ENCODE results near the gene OR8G5. TPM values are rescaled to one million over a fixed set of nuclear protein-coding genes. Genes with fewer than 3 reads are reported as not detected.

Gene OR8G5
- total RNA-seq, 1 donor from 2014 or later = not detected

DNA sequence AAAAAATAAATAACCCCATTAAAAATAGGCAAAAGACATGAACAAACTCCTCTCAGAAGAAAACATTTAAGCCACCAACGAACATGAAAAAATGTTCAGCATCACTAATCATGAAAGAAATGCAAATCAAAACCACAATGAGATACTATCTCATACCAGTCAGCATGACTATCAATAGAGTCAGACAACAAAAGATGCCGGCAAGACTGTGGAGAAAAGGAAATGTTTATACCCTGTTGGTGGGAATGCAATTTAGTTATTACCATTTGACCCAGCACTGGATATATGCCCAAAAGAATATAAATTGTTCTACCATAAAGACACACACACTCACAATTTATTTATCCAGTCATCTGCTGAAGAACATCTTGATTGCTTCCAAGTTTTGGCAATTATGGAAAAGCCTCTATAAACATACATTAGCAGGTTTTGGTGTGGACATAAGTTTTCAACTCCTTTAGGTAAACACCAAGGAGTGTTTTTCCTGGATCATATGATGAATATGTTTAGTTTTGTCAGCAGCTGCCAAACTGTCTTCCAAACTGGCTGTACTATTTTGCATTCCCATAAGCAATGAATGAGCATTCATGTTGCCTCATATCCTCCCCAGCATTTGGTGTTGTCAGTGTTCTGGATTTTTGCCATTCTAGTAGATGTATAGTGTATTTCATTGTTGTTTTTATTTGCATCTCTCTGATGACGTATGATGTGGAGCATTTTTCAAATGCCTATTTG is 29.6 kb downstream of the OR8G5 start:
- DNase-seq = peak; percentile 21

- no peak for DNase-seq
Measured at GRCh38 chr11:124294687-124295086, 38.5 kb downstream of the OR8G5 start.

- DNase-seq = no peak
Measured at GRCh38 chr11:124296016-124296415, 39.8 kb downstream of the OR8G5 start.

GRCh38 chr11:124297921-124298320 is 41.7 kb downstream of the OR8G5 start:
- DNase-seq = no peak

GRCh38 chr11:124301548-124301947 is 45.4 kb downstream of the OR8G5 start:
- no peak for DNase-seq

- DNase-seq = no peak
Measured at GRCh38 chr11:124302347-124303125, 46.4 kb downstream of the OR8G5 start.

- no peak for DNase-seq
Measured at GRCh38 chr11:124307093-124307492, 50.9 kb downstream of the OR8G5 start.

DNA sequence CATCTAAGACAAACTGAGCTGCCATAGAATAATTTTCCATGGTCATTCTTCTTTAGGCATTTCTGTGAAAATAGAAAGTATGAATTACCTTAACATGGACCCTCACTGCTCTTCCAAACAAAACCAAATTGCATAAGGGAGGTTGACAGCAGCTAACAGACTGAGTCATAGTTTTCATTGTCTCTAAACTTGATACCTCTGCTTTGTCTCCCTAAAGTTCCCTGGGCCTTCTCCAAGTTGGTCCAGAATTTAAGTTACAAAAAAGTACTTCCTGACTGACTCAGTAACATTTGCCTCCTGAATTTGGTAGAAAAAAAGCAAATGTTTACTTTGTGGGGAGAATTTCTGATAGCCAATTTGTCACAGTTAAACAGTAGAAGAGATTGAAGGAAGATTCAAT is 54.5 kb downstream of the OR8G5 start:
- no peak for DNase-seq

- no peak for DNase-seq
Measured at GRCh38 chr11:124311269-124311668, 55.1 kb downstream of the OR8G5 start.

DNA sequence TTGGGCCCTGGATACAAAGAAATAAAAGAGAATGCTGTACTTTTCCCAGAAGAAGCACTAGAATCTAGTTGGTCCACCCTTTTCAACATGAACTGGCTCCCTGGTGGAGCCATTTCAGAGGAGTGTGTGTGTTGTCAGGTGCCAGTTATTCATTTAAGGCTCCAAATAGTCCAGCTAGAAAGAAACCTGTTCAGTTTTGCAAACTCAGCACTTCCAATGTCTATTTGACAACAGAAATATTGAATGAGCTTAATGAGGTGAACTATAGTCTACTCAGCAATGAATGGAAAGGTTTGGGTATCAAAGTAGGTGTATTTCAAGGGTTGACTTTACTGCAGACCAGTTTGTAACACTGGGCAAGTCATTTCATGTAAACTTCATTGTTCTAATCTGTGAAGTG is 55.5 kb downstream of the OR8G5 start:
- no peak for DNase-seq

- no peak for DNase-seq
Measured at GRCh38 chr11:124313131-124313530, 57.0 kb downstream of the OR8G5 start.

DNA sequence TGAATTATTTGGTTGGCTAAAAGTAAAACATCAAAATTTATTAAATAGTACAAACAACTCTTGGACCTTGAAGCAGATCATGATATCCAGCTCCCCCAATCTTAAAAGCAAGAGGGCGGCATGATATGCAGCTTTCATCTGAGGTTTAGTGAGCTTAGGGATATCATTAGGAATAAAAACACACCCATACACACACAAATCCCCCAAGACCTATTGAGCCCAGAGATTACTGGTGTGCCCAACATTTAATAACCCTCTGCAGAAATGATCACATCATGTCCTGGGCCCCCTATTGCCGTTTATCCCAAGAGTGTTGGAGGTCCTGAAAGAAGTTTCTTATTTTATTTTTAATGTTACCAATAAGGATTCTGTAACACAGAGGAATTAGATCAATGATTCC is 57.7 kb downstream of the OR8G5 start, which contains the start of gene OR8D1:
TSS of gene OR8D1 (minus strand) at position 101 of the 400 bp plus-strand sequence. CDS start 3,183 bp downstream, outside the sequence.
- no peak for DNase-seq

- DNase-seq = no peak
Measured at GRCh38 chr11:124315052-124315451, 58.9 kb downstream of the OR8G5 start.

Other genes starting within 250 kb of the OR8G5 start
- gene OR10G4, start 243.4 kb upstream of the OR8G5 start, total RNA-seq = not detected
- gene OR10G9, start 233.4 kb upstream of the OR8G5 start, total RNA-seq = not detected
- not detected for gene OR10G8, start 229.6 kb upstream of the OR8G5 start, total RNA-seq
- not detected for gene OR10G7, start 215.1 kb upstream of the OR8G5 start, total RNA-seq
- gene VWA5A, start 140.9 kb upstream of the OR8G5 start, total RNA-seq = 110 TPM
- gene OR10D3, start 73.0 kb upstream of the OR8G5 start, total RNA-seq = 0.31 TPM
- not detected for gene OR8G1, start 15.3 kb upstream of the OR8G5 start, total RNA-seq
- gene OR8D1, start 57.6 kb downstream of the OR8G5 start, total RNA-seq = 0.10 TPM
- gene OR8D2, start 63.8 kb downstream of the OR8G5 start, total RNA-seq = not detected
- gene OR8B2, start 128.1 kb downstream of the OR8G5 start, total RNA-seq = not detected
- not detected for gene OR8B3, start 142.6 kb downstream of the OR8G5 start, total RNA-seq
- not detected for gene OR8B4, start 168.5 kb downstream of the OR8G5 start, total RNA-seq
- gene OR8B8, start 189.3 kb downstream of the OR8G5 start, total RNA-seq = not detected